Measurements from ENCODE around the gene RNF133. TPM values are rescaled to one million over a fixed set of nuclear protein-coding genes. Genes with fewer than 3 reads are reported as not detected.

The RNF133 gene
- total and polyA plus RNA-seq, 10 of the 15 experiments (the other 5 are each of a cell fraction or from before 2014, with no cell fraction given), result 0.05 TPM; not detected in 9

GRCh38 chr7:122709930-122710646 is 11.2 kb upstream of the RNF133 start:
- no peaks in the 10 kb centered on the region for H3K27me3 ChIP-seq (replicated peaks in 1 of 2; ENCODE audit: control insufficient read depth in 2 of 2, insufficient read depth in 2 of 2, low read length in 1 of 2)
- in situ Hi-C loops (cut with MboI) (no loop called here), intact Hi-C loops (cut with micrococcal nuclease; ENCODE audit: unreplicated experiment) (loop anchor here (5.0 kb wide), 1 partner anchor 78 kb away; no protein-coding TSS in a partner anchor)
- no peak overlapping the region for H3K4me2 ChIP-seq (ENCODE audit: control insufficient read depth, insufficient read depth)
- no peaks in the 10 kb centered on the region for H3K9me3 ChIP-seq (replicated peaks; ENCODE audit: control insufficient read depth, insufficient read depth, low read length)
- H3K4me1 ChIP-seq (ENCODE audit: control insufficient read depth, insufficient read depth, low read length), result no peaks in the 10 kb centered on the region
- H3K9ac ChIP-seq (ENCODE audit: control insufficient read depth, insufficient read depth, low read length), result no peak overlapping the region
- ChIA-PET SMC1A (ENCODE audit: uncharacterized antibody, unreplicated experiment) (interaction anchor here (0.9 to 1.7 kb wide), 9 partner anchors 11 to 176 kb away, joined by 3 to 8 read pairs (median 4); partner anchors contain the start of genes CADPS2 and RNF133), RAD21 (ENCODE audit: unreplicated experiment) (interaction anchor here (0.7 to 1.7 kb wide), 4 partner anchors 9 to 197 kb away, joined by 3 to 10 read pairs (median 4); partner anchors contain the start of gene RNF133), POLR2A (no interaction called here), CTCF (interaction anchor here (0.7 to 1.0 kb wide), 3 partner anchors 11 to 29 kb away, joined by 3 to 4 read pairs (median 3); partner anchors contain the start of gene RNF133)
- H4K20me1 ChIP-seq (ENCODE audit: control insufficient read depth, insufficient read depth), result no peaks in the 10 kb centered on the region
- WGBS (ENCODE audit: insufficient coverage, insufficient replicate concordance, low lambda C conversion rate, missing lambda C conversion rate), result 5% methylated on average over 7 of the region's 7 CpGs
- FAIRE-seq (no peak), DNase-seq (ENCODE audit: low read depth, low spot score) (peak; percentile 7), ATAC-seq (peak; percentile 89)
- no peak overlapping the region for H3K27ac ChIP-seq (ENCODE audit: control insufficient read depth, insufficient read depth)
- no peak overlapping the region for H3K4me3 ChIP-seq
- H2AFZ ChIP-seq (ENCODE audit: control insufficient read depth, low read depth, low read length), result no peak overlapping the region
- no peaks in the 10 kb centered on the region for H3K79me2 ChIP-seq (ENCODE audit: control insufficient read depth, insufficient read depth, low read length)
- BruUV-seq (replicated peaks), result no TSS peak
- TF ChIP-seq PAX8 (IDR thresholded peaks at IDR 0.05) (no peak), ATF7 (IDR thresholded peaks at IDR 0.05; ENCODE audit: low read depth) (peak; percentile 55; the same call in 1 of the 2 replicates), WRNIP1 (IDR thresholded peaks at IDR 0.05; ENCODE audit: borderline replicate concordance, low read depth, low read length) (no peak), ZNF384 (IDR thresholded peaks at IDR 0.05; ENCODE audit: borderline replicate concordance, low read depth, low read length) (peak; percentile 63; the same call in 1 of the 2 replicates), IKZF1 (conservative IDR thresholded peaks at IDR 0.05) (0 out of 2 replicates have a peak, but pooled peaks have one; percentile 24), KLF5 (IDR thresholded peaks at IDR 0.05; ENCODE audit: partially characterized antibody) (no peak), NR2C1 (IDR thresholded peaks at IDR 0.05) (no peak), IKZF2 (IDR thresholded peaks at IDR 0.05) (peak; percentile 30 to 43; a peak in 1 of 4 replicates), POU2F2 (IDR thresholded peaks at IDR 0.05; ENCODE audit: borderline replicate concordance, low read depth, low read length) (peak; percentile 90; the same call in 1 of the 3 replicates), SMARCA5 (IDR thresholded peaks at IDR 0.05) (peak; percentile 44; the same call in 1 of the 2 replicates), RELB (IDR thresholded peaks at IDR 0.05; ENCODE audit: low read depth) (peak; percentile 43; the same call in 1 of the 2 replicates), BHLHE40 (IDR thresholded peaks at IDR 0.05; ENCODE audit: borderline replicate concordance in 1 of 2, low read depth in 2 of 2, low read length in 1 of 2) (no peak), SP1 (IDR thresholded peaks at IDR 0.05; ENCODE audit: low read depth, low read length) (no peak), SREBF2 (IDR thresholded peaks at IDR 0.05; ENCODE audit: low read length) (no peak), ZNF217 (IDR thresholded peaks at IDR 0.05) (no peak), YY1 (IDR thresholded peaks at IDR 0.05; ENCODE audit: low read depth, low read length) (no peak), SREBF1 (IDR thresholded peaks at IDR 0.05; ENCODE audit: low read length) (no peak), MTA2 (IDR thresholded peaks at IDR 0.05; ENCODE audit: low read depth) (peak; percentile 16; the same call in 1 of the 2 replicates), CBFB (IDR thresholded peaks at IDR 0.05; ENCODE audit: low read depth) (no peak), CTCF (IDR thresholded peaks at IDR 0.05 in 2 of 3, conservative IDR thresholded peaks at IDR 0.05 in 1 of 3; ENCODE audit: control insufficient read depth in 2 of 3, extremely low read depth in 1 of 3, insufficient read depth in 1 of 3, low read depth in 3 of 3, low read length in 3 of 3) (no peak), STAT1 (conservative IDR thresholded peaks at IDR 0.05) (no peak)
- H3K36me3 ChIP-seq (ENCODE audit: control insufficient read depth in 2 of 2, insufficient read depth in 2 of 2, low read length in 1 of 2), result no peaks in the 10 kb centered on the region
